Activated B cell treated with CpG ODN at 0.5 μM for 24 hours (primary cell): ENCODE results near the gene DDX55. TPM values are rescaled to one million over a fixed set of nuclear protein-coding genes. Genes with fewer than 3 reads are reported as not detected.

ENCODE experiments used
- ATAC-seq: fragments of 200-7000 bp; cut with Tn5 transposase; one replicate; pipeline ENCODE4 v1.10.0; 2021; ENCODE audit warnings: low read depth, mild to moderate bottlenecking, moderate library complexity
- CTCF ChIA-PET: fragments of 350-600 bp; sonication (Branson Sonifier 250); formaldehyde crosslinking; loops from one replicate; lab custom pipeline; 2021; ENCODE audit warnings: antibody characterized with exemption; lab: Charles Lee
- POLR2A ChIA-PET: fragments of 350-600 bp; sonication (Branson Sonifier 250); formaldehyde crosslinking; loops from one replicate; lab custom pipeline; 2021; ENCODE audit warnings: antibody characterized with exemption; lab: Charles Lee
- DNase-seq: peaks from one replicate; pipeline ENCODE4 v3.0.0; 2022
- H3K27ac Mint-ChIP-seq: one replicate; pipeline ENCODE4 v1.8.0; 2020; ENCODE audit warnings: mixed read lengths
- H3K27me3 Mint-ChIP-seq: one replicate; pipeline ENCODE4 v1.8.0; 2021; ENCODE audit warnings: mixed read lengths
- H3K36me3 Mint-ChIP-seq: one replicate; pipeline ENCODE4 v1.8.0; 2021; ENCODE audit warnings: low read depth, mixed read lengths
- H3K4me1 Mint-ChIP-seq: one replicate; pipeline ENCODE4 v1.8.0; 2021; ENCODE audit warnings: mixed read lengths
- H3K4me3 Mint-ChIP-seq: one replicate; pipeline ENCODE4 v1.8.0; 2020; ENCODE audit warnings: mild to moderate bottlenecking, mixed read lengths
- H3K9me3 Mint-ChIP-seq: one replicate; pipeline ENCODE4 v1.8.0; 2020; ENCODE audit warnings: mixed read lengths
- intact Hi-C: fragments of 100-400 bp; cut with micrococcal nuclease; formaldehyde crosslinking; loops from one replicate; pipeline ENCODE4 v1.15.1; 2024
- total RNA-seq: library from RNA; stranded (reverse); gene quantifications from 2 replicates; pipeline ENCODE4 v1.2.3, GENCODE V29; 2022
- TF ChIP-seq, protein P1 (sequence below): fragments of 200-600 bp; IDR thresholded peaks from one replicate; pipeline ENCODE4 v1.8.0; 2022; ENCODE audit warnings: antibody characterized with exemption, mild to moderate bottlenecking

The DDX55 gene
- total RNA-seq, 1 donor from 2014 or later: 35.0 TPM

DNA sequence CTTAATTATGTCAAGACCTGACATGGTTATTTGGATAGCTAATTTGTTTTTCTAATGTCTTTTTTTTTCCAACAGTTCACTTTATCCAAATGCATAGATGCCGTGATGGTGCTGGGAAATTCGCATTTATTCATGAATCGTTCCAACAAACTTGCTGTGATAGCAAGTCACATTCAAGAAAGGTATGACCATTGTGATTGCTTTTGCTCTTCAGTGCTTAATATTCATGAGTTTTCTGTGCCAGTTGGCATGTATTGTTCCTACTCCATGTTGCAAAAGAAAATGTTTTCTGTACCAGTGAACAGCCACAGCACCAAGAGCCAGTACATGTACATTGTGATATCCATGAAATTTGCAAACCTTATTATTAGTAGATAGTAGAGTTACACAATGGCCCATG lies 43.5 kb downstream of the DDX55 start:
- POLR2A ChIA-PET: no interaction called here
- Mint-ChIP-seq H3K27me3 (no peaks in the 10 kb centered on the region), H3K27ac (no peak overlapping the region), H3K36me3 (peaks cover 53% of the 10 kb centered on the region), H3K4me3 (no peak overlapping the region), H3K4me1 (no peaks in the 10 kb centered on the region), H3K9me3 (no peaks in the 10 kb centered on the region)
- CTCF ChIA-PET: no interaction called here
- no peak for ATAC-seq
- intact Hi-C loops: no loop called here
- TF ChIP-seq, protein P1, sequence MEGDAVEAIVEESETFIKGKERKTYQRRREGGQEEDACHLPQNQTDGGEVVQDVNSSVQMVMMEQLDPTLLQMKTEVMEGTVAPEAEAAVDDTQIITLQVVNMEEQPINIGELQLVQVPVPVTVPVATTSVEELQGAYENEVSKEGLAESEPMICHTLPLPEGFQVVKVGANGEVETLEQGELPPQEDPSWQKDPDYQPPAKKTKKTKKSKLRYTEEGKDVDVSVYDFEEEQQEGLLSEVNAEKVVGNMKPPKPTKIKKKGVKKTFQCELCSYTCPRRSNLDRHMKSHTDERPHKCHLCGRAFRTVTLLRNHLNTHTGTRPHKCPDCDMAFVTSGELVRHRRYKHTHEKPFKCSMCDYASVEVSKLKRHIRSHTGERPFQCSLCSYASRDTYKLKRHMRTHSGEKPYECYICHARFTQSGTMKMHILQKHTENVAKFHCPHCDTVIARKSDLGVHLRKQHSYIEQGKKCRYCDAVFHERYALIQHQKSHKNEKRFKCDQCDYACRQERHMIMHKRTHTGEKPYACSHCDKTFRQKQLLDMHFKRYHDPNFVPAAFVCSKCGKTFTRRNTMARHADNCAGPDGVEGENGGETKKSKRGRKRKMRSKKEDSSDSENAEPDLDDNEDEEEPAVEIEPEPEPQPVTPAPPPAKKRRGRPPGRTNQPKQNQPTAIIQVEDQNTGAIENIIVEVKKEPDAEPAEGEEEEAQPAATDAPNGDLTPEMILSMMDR: no peak
- DNase-seq: no peak

DNA sequence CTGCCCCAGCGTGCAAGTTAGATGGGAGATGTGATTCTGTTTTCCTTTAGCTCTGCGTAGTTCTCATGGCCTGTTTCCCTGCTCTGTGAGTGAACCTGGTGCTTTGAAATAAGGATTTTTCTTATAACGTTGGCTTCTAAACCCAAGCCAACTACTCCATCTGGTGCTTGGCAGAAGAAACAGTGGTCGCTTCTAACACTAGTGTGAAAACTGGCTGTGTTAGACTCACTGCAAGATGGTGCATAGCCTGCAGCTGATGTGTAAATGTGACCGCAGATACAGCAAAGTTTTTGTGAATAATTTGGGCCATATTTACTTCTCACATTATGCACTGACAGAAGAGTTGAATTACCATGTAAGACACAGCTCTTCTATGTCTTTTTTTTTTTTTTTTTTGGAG lies 44.0 kb downstream of the DDX55 start:
- DNase-seq (no peak), ATAC-seq (no peak)
- intact Hi-C loops: no loop called here
- no peak overlapping the region for H3K27ac Mint-ChIP-seq
- no peaks in the 10 kb centered on the region for H3K9me3 Mint-ChIP-seq
- TF ChIP-seq, protein P1: no peak
- CTCF ChIA-PET: no interaction called here
- H3K4me3 Mint-ChIP-seq: no peak overlapping the region
- POLR2A ChIA-PET: interaction anchor here (0.7 kb wide), 1 partner anchor 9 kb away, joined by 4 read pairs; no protein-coding TSS in a partner anchor
- no peaks in the 10 kb centered on the region for H3K4me1 Mint-ChIP-seq
- peaks cover 54% of the 10 kb centered on the region for H3K36me3 Mint-ChIP-seq
- no peaks in the 10 kb centered on the region for H3K27me3 Mint-ChIP-seq

DNA sequence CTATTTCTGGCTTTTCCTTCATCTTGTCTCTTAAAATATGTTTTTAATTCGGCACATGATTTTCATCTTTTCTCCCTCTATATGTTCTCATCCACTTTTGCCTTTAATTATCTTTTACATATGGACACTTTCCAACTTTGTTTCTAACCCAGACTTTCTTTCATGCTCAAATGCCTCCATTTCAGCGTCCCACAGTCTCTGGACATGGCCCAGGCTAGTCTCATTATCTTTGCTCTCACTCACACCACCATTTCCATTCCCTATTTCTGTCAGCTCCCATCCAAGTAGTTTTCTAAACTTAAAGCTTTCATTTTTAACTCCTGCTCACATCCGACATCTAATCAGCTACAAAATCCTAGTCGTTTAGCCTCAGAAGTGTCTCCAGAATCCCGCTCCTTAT lies 46.5 kb downstream of the DDX55 start:
- no peaks in the 10 kb centered on the region for H3K9me3 Mint-ChIP-seq
- no peaks in the 10 kb centered on the region for H3K4me1 Mint-ChIP-seq
- TF ChIP-seq, protein P1: no peak
- no peak for ATAC-seq
- DNase-seq: no peak
- H3K27ac Mint-ChIP-seq: no peak overlapping the region
- no peak overlapping the region for H3K4me3 Mint-ChIP-seq
- H3K36me3 Mint-ChIP-seq: peaks cover 59% of the 10 kb centered on the region
- H3K27me3 Mint-ChIP-seq: no peaks in the 10 kb centered on the region
- intact Hi-C loops: no loop called here
- ChIA-PET POLR2A (no interaction called here), CTCF (no interaction called here)

DNA sequence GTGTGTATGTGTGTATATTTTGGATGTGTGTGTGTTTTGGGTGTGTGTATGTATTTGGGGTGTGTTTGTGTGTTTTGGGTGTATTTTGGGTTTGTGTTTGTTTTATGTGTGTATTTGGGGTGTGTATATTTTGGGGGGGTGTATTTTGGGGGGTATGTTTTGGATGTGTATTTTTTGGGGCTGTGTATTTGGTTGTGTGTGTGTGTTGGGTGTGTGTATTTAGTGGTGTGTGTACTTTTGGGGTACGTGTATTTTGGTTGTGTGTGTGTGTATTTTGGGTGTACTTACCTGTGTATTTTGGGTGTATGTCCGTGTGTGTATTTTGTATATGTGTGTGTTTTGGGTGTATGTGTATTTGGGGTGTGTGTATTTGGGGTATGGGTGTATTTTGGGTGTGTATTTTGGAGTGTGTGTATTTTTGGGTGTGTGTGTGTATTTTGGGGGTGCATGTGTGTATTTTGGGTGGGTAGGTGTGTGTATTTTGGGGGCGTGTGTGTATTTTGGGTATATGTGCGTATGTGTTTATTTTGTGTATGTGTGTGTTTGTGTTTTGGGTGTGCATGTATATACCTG lies 52.3 kb downstream of the DDX55 start:
- ChIA-PET CTCF (no interaction called here), POLR2A (no interaction called here)
- Mint-ChIP-seq H3K36me3 (peaks cover 62% of the 10 kb centered on the region), H3K9me3 (no peaks in the 10 kb centered on the region), H3K27me3 (no peaks in the 10 kb centered on the region), H3K4me1 (peaks cover 22% of the 10 kb centered on the region), H3K27ac (no peak overlapping the region), H3K4me3 (no peak overlapping the region)
- no peak for DNase-seq
- intact Hi-C loops: no loop called here
- TF ChIP-seq, protein P1: no peak
- no peak for ATAC-seq

DNA sequence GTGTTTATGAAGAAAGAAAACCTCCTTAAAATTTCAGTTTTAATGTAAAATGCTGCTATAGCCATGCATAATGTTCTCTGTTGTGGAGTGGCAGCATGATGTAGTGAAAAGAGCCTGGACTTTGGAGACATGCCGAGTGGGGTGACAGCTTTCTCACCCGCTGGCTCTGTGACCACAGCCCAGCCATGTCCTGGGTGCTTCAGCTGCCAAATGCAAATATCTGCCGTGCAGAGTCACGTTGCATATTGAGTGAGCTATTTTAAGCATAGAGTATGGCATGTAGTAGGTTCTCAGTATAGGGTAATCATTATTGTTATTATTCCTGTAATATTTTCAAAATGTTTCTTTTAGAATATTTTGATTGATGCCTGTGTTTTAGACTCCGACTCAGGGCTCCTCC lies 53.5 kb downstream of the DDX55 start:
- TF ChIP-seq, protein P1: no peak
- Mint-ChIP-seq H3K4me1 (peaks cover 33% of the 10 kb centered on the region), H3K27me3 (no peaks in the 10 kb centered on the region), H3K4me3 (no peak overlapping the region), H3K27ac (no peak overlapping the region), H3K9me3 (no peaks in the 10 kb centered on the region), H3K36me3 (peaks cover 67% of the 10 kb centered on the region)
- peak; percentile 52 for ATAC-seq
- ChIA-PET CTCF (no interaction called here), POLR2A (interaction anchor here (0.5 to 0.6 kb wide), 2 partner anchors 9 to 859 kb away, joined by 4 to 8 read pairs; no protein-coding TSS in a partner anchor)
- intact Hi-C loops: no loop called here
- DNase-seq: no peak
